GM21515 (cell line): ENCODE measurements around the gene C5orf22.
"Not testable (repeated sequence)": the region's sequence is repeated elsewhere in the genome, so short reads cannot be mapped to it uniquely, and the experiment has no call there.

Source experiments
- ATAC-seq: cut with Tn5 transposase; IDR thresholded peaks from one replicate; pipeline ENCODE4 v1.9.1; 2021; ENCODE audit not compliant: unreplicated experiment

Gene C5orf22

GRCh38 chr5:31531888-31532547 lies at the start of gene C5orf22, which contains the start of gene DROSHA:
TSS of gene C5orf22 (plus strand) at chr5:31532301. CDS start at chr5:31532393, 92 bp downstream.
TSS of gene DROSHA (minus strand) at chr5:31532093. CDS start at chr5:31529059, 3,034 bp downstream.
- ATAC-seq: peak; percentile 91

- ATAC-seq: no peak
These were observed 46.5 kb upstream of the C5orf22 start for GRCh38 chr5:31485376-31486207.

GRCh38 chr5:31486441-31486840 lies 45.7 kb upstream of the C5orf22 start:
- ATAC-seq: no peak

- ATAC-seq: no peak
These were observed 44.6 kb upstream of the C5orf22 start for GRCh38 chr5:31487506-31487905.

- no peak for ATAC-seq
These were observed 39.2 kb upstream of the C5orf22 start for GRCh38 chr5:31492869-31493268.

GRCh38 chr5:31495336-31495735 lies 36.8 kb upstream of the C5orf22 start:
- no peak for ATAC-seq

GRCh38 chr5:31496301-31496700 lies 35.8 kb upstream of the C5orf22 start:
- ATAC-seq: no peak

GRCh38 chr5:31496891-31497290 lies 35.2 kb upstream of the C5orf22 start:
- no peak for ATAC-seq

- no peak for ATAC-seq
These were observed 31.8 kb upstream of the C5orf22 start for GRCh38 chr5:31500256-31500655.

- ATAC-seq: no peak
These were observed 29.6 kb upstream of the C5orf22 start for GRCh38 chr5:31502506-31502905.

GRCh38 chr5:31504529-31504928 lies 27.6 kb upstream of the C5orf22 start:
- no peak for ATAC-seq

GRCh38 chr5:31511305-31511704 lies 20.8 kb upstream of the C5orf22 start:
- ATAC-seq: no peak

GRCh38 chr5:31516802-31517201 lies 15.3 kb upstream of the C5orf22 start:
- no peak for ATAC-seq

- ATAC-seq: no peak
These were observed 9.1 kb upstream of the C5orf22 start for GRCh38 chr5:31523041-31523440.

- ATAC-seq: no peak
These were observed 1.4 kb upstream of the C5orf22 start for GRCh38 chr5:31530541-31531265.

- peak; percentile 40 for ATAC-seq
These were observed 586 bp upstream of the C5orf22 start for GRCh38 chr5:31531543-31531887.

GRCh38 chr5:31534527-31535046 lies 2.5 kb downstream of the C5orf22 start:
- ATAC-seq: no peak

GRCh38 chr5:31536873-31537272 lies 4.8 kb downstream of the C5orf22 start:
- no peak for ATAC-seq

- ATAC-seq: no peak
These were observed 5.2 kb downstream of the C5orf22 start for GRCh38 chr5:31537349-31537748.

- ATAC-seq: no peak
These were observed 5.8 kb downstream of the C5orf22 start for GRCh38 chr5:31537851-31538250.

- not testable (repeated sequence) for ATAC-seq
These were observed 17.0 kb downstream of the C5orf22 start for GRCh38 chr5:31549114-31549513.
